Amygdala (tissue), 56 donors: ENCODE data around the gene DNAJC18.
"Not testable (repeated sequence)": the region's sequence is repeated elsewhere in the genome, so short reads cannot be mapped to it uniquely, and the experiment has no call there.

Experiments used
- DNase-seq, 56 donors: peaks; one replicate each; lab custom pipeline; 2025; lab: John Stamatoyannopoulos, UW

Gene DNAJC18

GRCh38 chr5:139431706-139432105 lies 7.6 kb downstream of the DNAJC18 start:
- DNase-seq = no peak

- no peak for DNase-seq
Observed at GRCh38 chr5:139430015-139430414, 9.3 kb downstream of the DNAJC18 start.

GRCh38 chr5:139426203-139426885 lies 13.0 kb downstream of the DNAJC18 start:
- no peak for DNase-seq

- no peak for DNase-seq
Observed at GRCh38 chr5:139425497-139425896, 13.8 kb downstream of the DNAJC18 start.

GRCh38 chr5:139422307-139422893 lies 16.9 kb downstream of the DNAJC18 start:
- DNase-seq = peak in 13 of 56 donors; percentile 3 to 72 (median 20)

- no peak for DNase-seq
Observed at GRCh38 chr5:139419226-139420192, 19.8 kb downstream of the DNAJC18 start.

GRCh38 chr5:139418793-139419192 lies 20.5 kb downstream of the DNAJC18 start:
- DNase-seq = no peak

- DNase-seq = peak in 5 of 56 donors; percentile 20 to 49 (median 43)
Observed at GRCh38 chr5:139417214-139417613, 22.1 kb downstream of the DNAJC18 start.

- no peak for DNase-seq
Observed at GRCh38 chr5:139416651-139417050, 22.7 kb downstream of the DNAJC18 start.

- DNase-seq = no peak
Observed at GRCh38 chr5:139415869-139416268, 23.5 kb downstream of the DNAJC18 start.

GRCh38 chr5:139415221-139415861 lies 24.0 kb downstream of the DNAJC18 start:
- peak in 54 of 56 donors; percentile 13 to 94 (median 76) for DNase-seq

- DNase-seq = peak in 23 of 56 donors; percentile 19 to 71 (median 36)
Observed at GRCh38 chr5:139414581-139415130, 24.7 kb downstream of the DNAJC18 start.

- DNase-seq = no peak
Observed at GRCh38 chr5:139413963-139414362, 25.4 kb downstream of the DNAJC18 start.

- no peak for DNase-seq
Observed at GRCh38 chr5:139413153-139413552, 26.2 kb downstream of the DNAJC18 start.

- peak in 7 of 56 donors; percentile 14 to 39 (median 31) for DNase-seq
Observed at GRCh38 chr5:139410993-139411828, 28.1 kb downstream of the DNAJC18 start.

- DNase-seq = no peak
Observed at GRCh38 chr5:139410121-139410992, 29.0 kb downstream of the DNAJC18 start.

GRCh38 chr5:139409116-139409515 lies 30.2 kb downstream of the DNAJC18 start:
- not testable (repeated sequence) for DNase-seq

GRCh38 chr5:139408191-139408590 lies 31.1 kb downstream of the DNAJC18 start:
- no peak for DNase-seq
